ENCODE data around the gene CLASP1. TPM values are rescaled to one million over a fixed set of nuclear protein-coding genes. Genes with fewer than 3 reads are reported as not detected.

Gene CLASP1
- total and polyA plus RNA-seq, 2 of the 8 experiments (the other 6 are each of a cell fraction or from before 2014, with no cell fraction given), result 7.3 to 53.9 TPM

DNA sequence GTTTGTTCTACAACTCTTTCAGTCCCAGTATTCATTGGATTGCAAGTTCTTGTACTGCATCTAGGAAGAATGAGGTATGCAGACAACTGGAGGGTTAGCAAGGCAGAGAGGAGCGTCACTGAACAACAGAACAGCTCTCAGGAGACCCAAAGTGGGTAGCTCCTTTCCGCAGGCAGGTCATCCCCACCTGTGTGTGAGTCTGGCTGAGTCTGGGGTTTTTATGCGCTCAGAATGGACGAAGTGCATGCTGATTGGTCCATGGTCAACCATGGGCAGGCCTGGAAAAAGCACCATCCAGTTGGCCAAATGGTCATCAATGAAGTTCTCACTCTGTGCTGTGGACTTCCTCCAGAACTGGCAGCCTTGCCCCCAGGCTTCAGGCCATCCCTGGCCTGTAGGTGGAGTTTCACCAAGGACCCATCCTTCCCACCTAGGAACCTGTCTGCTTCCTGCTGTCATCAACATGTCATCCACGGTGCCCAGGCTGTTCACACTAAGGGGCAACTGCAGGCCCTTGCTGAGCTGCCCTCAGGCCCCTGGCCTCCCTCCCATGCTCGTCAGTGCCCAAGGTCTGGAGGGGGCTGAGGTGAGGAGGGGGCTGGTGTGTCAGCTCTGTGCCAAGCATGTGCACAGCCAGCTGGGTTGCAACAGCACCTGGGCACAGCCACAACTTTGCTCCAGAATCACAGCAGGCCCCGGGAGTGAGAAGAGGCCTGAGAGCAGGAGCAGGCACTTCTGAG lies 353.2 kb downstream of the CLASP1 start:
- no peak overlapping the region for H4K5ac ChIP-seq (ENCODE audit: insufficient read length, low read depth, low read length)
- H2AK5ac ChIP-seq (ENCODE audit: low read depth, low read length), result no peak overlapping the region
- no peak overlapping the region for H3K4ac ChIP-seq (replicated peaks; ENCODE audit: insufficient read length, low read depth, low read length)
- no peak for FAIRE-seq
- 82% methylated on average over 7 of the region's 7 CpGs; no CpG with 5 or more reads in 1 of the 2 experiments for WGBS, 2 experiments (ENCODE audit: extremely low coverage in 1 of 2, insufficient coverage in 1 of 2, insufficient read length in 1 of 2, insufficient replicate concordance in 2 of 2, low coverage in 1 of 2, low lambda C conversion rate in 2 of 2, missing lambda C conversion rate in 1 of 2)
- H3K4me1 ChIP-seq (replicated peaks in 1 of 4; ENCODE audit: control insufficient read depth in 3 of 4, insufficient read depth in 4 of 4, low read length in 3 of 4), result no peaks in the 10 kb centered on the region
- ChIA-PET CTCF (ENCODE audit: partially characterized antibody) (interaction anchor here (0.7 to 3.9 kb wide), 22 partner anchors 9 to 267 kb away, joined by 3 to 38 read pairs (median 4); partner anchors contain the start of gene TFCP2L1), POLR2A (ENCODE audit: partially characterized antibody) (interaction anchor here (0.6 kb wide), 1 partner anchor 161 kb away, joined by 3 read pairs; no protein-coding TSS in a partner anchor)
- H2BK12ac ChIP-seq (ENCODE audit: low read depth, low read length), result 0 out of 2 replicates have a peak overlapping the region, but pooled peaks have one; percentile 9
- H3K27me3 ChIP-seq (replicated peaks in 1 of 4; ENCODE audit: control insufficient read depth in 3 of 4, extremely low read depth in 1 of 4, insufficient read depth in 3 of 4, low read length in 3 of 4), result no peaks in the 10 kb centered on the region
- no peak overlapping the region for H4K91ac ChIP-seq (replicated peaks; ENCODE audit: insufficient read length, low read length)
- H3K79me2 ChIP-seq (ENCODE audit: control insufficient read depth in 1 of 2, insufficient read depth in 2 of 2, low read length in 2 of 2), result no peaks in the 10 kb centered on the region
- H3K79me1 ChIP-seq (ENCODE audit: low read depth, low read length), result no peaks in the 10 kb centered on the region
- no peak overlapping the region for H3K9ac ChIP-seq (replicated peaks in 1 of 4; ENCODE audit: extremely low read depth in 1 of 4, low read depth in 3 of 4, low read length in 3 of 4)
- H3K9me3 ChIP-seq (ENCODE audit: insufficient read depth in 2 of 2, low read depth in 1 of 2, low read length in 1 of 2), result no peaks in the 10 kb centered on the region
- no peak overlapping the region for H3K4me2 ChIP-seq (ENCODE audit: insufficient read depth in 1 of 2, low read depth in 2 of 2, low read length in 2 of 2)
- no peak overlapping the region; the same call in 1 of the 2 replicates for H4K8ac ChIP-seq (ENCODE audit: extremely low read depth, insufficient read depth, low read length)
- H2BK15ac ChIP-seq (ENCODE audit: low read length), result no peak overlapping the region
- no peak overlapping the region for H2AFZ ChIP-seq (ENCODE audit: low read length)
- no peak overlapping the region for H3K18ac ChIP-seq (ENCODE audit: extremely low read depth, low read length)
- H4K20me1 ChIP-seq (replicated peaks in 1 of 2; ENCODE audit: control insufficient read depth in 1 of 2, insufficient read depth in 2 of 2, low read length in 2 of 2), result no peaks in the 10 kb centered on the region
- DNase-seq (ENCODE audit: low read depth in 1 of 2, low spot score in 2 of 2), result no peak
- no peak overlapping the region for H3K56ac ChIP-seq (replicated peaks; ENCODE audit: insufficient read length, low read depth, low read length)
- no peak overlapping the region for H3K27ac ChIP-seq (ENCODE audit: low read depth, low read length)
- no peak overlapping the region for H3K23ac ChIP-seq (ENCODE audit: insufficient read length)
- H3K14ac ChIP-seq (ENCODE audit: insufficient read length), result no peak overlapping the region
- H3K4me3 ChIP-seq (ENCODE audit: extremely low read depth in 1 of 4, insufficient read depth in 2 of 4, low read depth in 3 of 4, low read length in 4 of 4), result no peak overlapping the region
- no peak for TF ChIP-seq KDM1A (IDR thresholded peaks at IDR 0.05; ENCODE audit: borderline replicate concordance, low read length)
- no peak for TF ChIP-seq JUND (IDR thresholded peaks at IDR 0.05; ENCODE audit: low read length)
- no peak for TF ChIP-seq KDM5A (IDR thresholded peaks at IDR 0.05; ENCODE audit: low read length)
- TF ChIP-seq, protein P1, sequence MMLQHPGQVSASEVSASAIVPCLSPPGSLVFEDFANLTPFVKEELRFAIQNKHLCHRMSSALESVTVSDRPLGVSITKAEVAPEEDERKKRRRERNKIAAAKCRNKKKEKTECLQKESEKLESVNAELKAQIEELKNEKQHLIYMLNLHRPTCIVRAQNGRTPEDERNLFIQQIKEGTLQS (IDR thresholded peaks at IDR 0.05; ENCODE audit: insufficient read depth, low read depth, low read length), result no peak
- no peak for TF ChIP-seq CTBP2 (IDR thresholded peaks at IDR 0.05; ENCODE audit: borderline replicate concordance, insufficient read depth, insufficient read length, low read length)
- no peak for TF ChIP-seq POU5F1 (IDR thresholded peaks at IDR 0.05; ENCODE audit: low read depth, low read length)
- TF ChIP-seq EZH2 (IDR thresholded peaks at IDR 0.05; ENCODE audit: low read depth, low read length, severe bottlenecking), result no peak
- TF ChIP-seq YY1 (IDR thresholded peaks at IDR 0.05; ENCODE audit: low read depth, low read length), result no peak
- no peak for TF ChIP-seq ASH2L (IDR thresholded peaks at IDR 0.05; ENCODE audit: low read length)
- no peak for TF ChIP-seq RFX5 (IDR thresholded peaks at IDR 0.05; ENCODE audit: borderline replicate concordance, low read depth, low read length)
- TF ChIP-seq HDAC2 (IDR thresholded peaks at IDR 0.05; ENCODE audit: borderline replicate concordance in 1 of 2, low read depth in 2 of 2, low read length in 2 of 2), result no peak
- no peak for TF ChIP-seq CBX5 (IDR thresholded peaks at IDR 0.05; ENCODE audit: low read depth, low read length)
- no peak overlapping the region for H2BK120ac ChIP-seq (replicated peaks; ENCODE audit: low read depth, low read length)
- no peaks in the 10 kb centered on the region for H3K36me3 ChIP-seq (ENCODE audit: control insufficient read depth in 2 of 4, insufficient read depth in 4 of 4, low read length in 3 of 4)
- no peaks in the 10 kb centered on the region for H3K23me2 ChIP-seq (ENCODE audit: low read depth, low read length)
- H2BK20ac ChIP-seq (ENCODE audit: low read length), result no peak overlapping the region
- H2BK5ac ChIP-seq (ENCODE audit: low read depth, low read length), result no peak overlapping the region

Measured in H1 (cell line).